GM18499 (cell line): Measurements from ENCODE around the gene TMEM97.
"Not testable (repeated sequence)": the region's sequence is repeated elsewhere in the genome, so short reads cannot be mapped to it uniquely, and the experiment has no call there.

Source experiments
- ATAC-seq: cut with Tn5 transposase; IDR thresholded peaks from one replicate; pipeline ENCODE4 v1.9.1; 2021; ENCODE audit warnings: moderate number of reproducible peaks; ENCODE audit not compliant: insufficient read depth, unreplicated experiment

The TMEM97 gene

DNA sequence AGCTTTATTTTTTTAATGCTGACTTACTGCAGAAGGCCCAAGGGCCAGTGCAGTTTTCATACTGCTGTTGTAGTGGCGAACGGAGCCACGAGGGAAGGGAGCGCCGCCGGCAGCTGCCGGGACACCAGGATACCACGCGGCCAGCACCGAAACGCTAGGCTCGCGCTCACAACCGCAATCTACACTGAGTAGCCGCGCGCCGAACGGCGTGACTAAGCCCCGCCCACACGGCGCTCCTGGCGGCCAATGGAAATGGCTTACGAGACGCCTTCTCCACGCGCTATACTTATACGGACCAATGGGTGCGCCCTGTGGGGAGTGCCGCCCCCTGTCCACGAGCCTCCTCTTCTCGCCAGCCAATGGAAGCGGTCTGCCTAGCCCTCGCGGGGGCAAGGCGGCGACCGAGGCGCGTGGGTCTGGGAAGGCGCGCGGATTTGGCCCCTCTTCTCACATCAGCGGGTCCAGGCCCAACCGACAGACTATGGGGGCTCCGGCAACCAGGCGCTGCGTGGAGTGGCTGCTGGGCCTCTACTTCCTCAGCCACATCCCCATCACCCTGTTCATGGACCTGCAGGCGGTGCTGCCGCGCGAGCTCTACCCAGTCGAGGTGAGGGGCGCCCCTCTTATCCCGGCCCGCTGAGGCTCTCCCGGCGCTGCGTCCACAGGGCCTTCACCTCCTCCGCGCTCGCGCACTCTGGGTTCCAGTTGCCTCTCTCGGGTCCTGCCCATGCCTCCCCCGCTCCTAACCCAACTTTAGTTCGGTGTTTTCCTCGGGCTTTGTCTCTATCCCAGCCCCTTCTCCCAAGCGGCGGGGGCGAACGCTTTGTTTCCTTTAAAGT lies at the start of gene TMEM97:
Gene TMEM97, plus strand, starts transcription at position 442 of the 839 bp plus-strand sequence. Its CDS starts 40 bp downstream, at position 482.
- ATAC-seq: peak; percentile 90

GRCh38 chr17:28270055-28270454 lies 48.9 kb upstream of the TMEM97 start:
- ATAC-seq: no peak

- no peak for ATAC-seq
These were observed 48.1 kb upstream of the TMEM97 start for GRCh38 chr17:28270926-28271325.

- no peak for ATAC-seq
These were observed 47.6 kb upstream of the TMEM97 start for GRCh38 chr17:28271431-28271830.

DNA sequence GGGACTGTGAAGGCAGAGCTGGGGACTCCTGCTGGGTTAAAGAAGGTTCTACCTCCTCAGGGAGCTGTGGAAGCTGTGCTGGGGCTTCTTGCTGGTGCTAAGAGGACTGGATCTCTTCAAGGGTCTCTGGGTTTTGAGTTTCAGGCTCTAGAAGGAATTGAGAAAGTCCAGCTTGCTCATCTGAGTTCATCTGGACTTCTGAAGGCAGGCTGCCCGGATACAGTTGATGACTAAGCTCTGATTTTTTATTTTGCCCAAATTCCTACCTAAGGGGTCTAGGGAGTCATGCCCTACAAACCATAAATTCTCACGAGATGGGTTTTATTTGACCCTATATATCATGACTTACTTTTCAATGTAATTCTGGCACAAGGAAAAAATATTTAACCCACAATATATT lies 46.8 kb upstream of the TMEM97 start:
- no peak for ATAC-seq

GRCh38 chr17:28273341-28273740 lies 45.7 kb upstream of the TMEM97 start:
- not testable (repeated sequence) for ATAC-seq

DNA sequence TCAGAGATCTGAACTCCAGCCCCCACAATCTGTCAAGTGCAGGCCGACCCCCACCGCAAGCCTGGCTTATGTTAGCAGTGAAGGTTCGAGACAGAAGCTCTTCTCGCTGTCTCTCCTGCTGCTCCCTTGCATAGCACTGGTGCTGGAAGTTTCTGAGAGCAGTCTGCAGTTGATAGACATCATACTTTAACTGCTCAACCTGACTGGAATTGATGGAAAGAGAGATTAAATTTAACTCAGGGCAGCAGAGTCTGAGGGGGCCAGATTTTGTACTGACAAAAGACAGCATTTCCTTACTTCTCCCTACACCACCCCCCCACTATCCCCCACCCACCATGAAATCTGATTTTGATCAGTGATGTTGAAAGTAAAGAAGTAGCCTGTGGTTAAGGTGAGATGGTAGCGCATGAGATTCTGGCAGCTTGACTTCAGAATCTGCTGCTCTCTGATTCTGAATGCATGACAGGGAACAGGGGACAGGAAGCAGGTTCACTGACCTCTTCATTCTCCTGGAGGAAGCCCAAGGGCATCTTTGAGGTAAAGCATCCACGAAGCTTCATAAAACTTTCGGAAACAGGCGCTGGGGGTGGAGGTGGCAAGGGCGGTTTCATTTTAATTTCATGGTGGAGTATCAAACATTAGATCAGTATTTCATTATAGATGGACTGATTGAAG lies 44.3 kb upstream of the TMEM97 start:
- ATAC-seq: no peak

- ATAC-seq: no peak
These were observed 43.0 kb upstream of the TMEM97 start for GRCh38 chr17:28276011-28276410.

- ATAC-seq: no peak
These were observed 39.6 kb upstream of the TMEM97 start for GRCh38 chr17:28279411-28279810.

- ATAC-seq: no peak
These were observed 38.2 kb upstream of the TMEM97 start for GRCh38 chr17:28280826-28281225.

DNA sequence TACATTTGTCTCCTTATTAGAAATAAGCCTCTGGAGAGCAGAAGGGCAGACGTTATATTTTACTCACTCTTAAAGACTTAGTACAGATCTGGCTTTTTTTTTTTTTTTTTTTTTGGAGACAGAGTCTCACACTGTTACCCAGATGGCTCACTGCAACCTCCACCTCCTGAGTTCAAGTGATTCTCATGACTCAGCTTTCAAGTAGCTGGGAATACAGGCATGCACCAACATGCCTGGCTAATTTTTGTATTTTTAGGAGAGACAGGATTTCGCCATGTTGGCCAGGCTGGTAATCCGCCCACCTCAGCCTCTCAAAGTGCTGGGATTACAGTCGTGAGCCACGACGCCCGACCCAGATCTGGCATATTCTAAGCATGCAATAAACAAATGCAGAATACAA lies 36.4 kb upstream of the TMEM97 start:
- no peak for ATAC-seq

DNA sequence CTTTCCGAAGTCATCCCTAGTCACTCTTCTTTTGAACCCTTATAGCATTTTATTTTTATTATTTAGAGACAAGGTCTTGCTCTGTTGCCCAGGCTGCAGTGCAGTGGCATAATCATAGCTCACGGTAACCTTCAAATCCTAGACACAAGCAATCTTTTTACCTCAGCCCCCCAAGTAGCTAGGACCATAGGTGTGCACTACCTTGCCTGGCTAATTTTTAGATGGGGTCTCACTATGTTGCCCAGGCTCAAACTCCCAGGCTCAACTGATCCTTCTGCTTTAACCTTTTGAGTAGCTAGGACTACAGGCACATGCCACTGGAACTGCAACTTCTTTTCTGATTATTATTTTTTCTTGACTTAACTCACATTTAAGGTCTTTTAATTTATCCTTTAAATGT lies 33.0 kb upstream of the TMEM97 start:
- no peak for ATAC-seq

DNA sequence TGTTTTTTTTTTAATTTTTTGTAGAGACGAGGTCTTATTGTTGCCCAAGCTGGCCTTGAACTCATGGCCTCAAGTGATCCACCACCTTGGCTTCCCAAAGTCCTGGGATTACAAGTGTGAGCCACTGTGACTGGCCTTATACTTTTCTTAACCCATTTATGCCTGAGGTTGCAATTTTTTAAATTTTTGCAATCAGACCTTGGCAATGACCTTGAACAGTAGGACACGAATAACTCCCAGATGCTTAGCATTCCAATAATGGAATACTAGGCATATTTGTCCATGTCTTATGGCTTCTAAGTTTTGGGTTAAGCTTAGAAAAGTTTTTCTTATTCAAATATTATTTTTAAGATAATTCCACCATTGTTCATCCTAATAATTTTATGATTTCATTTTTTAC lies 28.3 kb upstream of the TMEM97 start:
- ATAC-seq: no peak

DNA sequence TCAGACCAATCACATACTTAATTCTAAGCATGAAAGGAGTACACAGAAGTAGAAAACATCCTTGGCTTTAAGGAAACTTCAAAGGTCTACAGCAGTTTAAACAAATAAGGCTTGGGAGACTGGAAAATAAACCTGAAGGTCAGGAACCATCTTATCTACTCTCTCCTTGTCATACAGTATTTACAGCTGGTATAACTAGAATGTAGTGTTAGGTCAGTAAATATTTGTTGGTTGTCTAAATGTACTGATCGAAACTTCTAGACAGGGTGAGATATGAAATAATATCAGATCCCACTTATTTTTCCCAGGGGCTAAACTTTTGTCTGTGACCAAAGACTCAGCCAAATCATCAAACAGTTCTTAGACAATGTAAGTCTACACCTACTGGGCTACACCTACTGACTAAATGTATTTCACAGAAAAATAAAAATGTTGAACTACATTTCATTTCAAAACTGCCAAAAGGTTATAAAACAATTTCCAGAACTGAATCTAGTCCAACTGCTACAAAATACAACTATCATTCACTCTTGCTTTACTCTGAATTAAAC lies 27.1 kb upstream of the TMEM97 start:
- ATAC-seq: no peak

- ATAC-seq: not testable (repeated sequence)
These were observed 26.1 kb upstream of the TMEM97 start for GRCh38 chr17:28292878-28293277.

DNA sequence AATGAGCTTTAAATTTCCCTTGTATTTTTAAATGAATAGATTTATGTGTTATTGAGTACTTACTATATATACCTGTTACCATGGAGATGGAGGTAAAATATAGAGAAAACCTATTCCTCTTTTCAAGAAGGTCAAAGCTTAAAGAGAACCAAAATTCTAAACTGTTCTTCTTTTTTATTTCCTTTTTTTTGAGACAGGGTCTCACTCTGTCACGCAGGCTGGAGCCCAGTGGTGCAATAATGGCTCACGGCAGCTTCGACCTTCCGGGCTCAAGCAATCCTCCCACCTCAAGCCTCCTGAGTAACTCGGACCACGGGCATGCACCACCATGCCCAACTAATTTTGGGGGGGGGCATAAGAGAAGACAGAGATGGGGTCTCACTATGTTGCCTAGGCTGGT lies 25.0 kb upstream of the TMEM97 start:
- no peak for ATAC-seq

GRCh38 chr17:28295677-28296578 lies 23.1 kb upstream of the TMEM97 start:
- no peak for ATAC-seq

GRCh38 chr17:28298449-28298848 lies 20.6 kb upstream of the TMEM97 start:
- ATAC-seq: no peak

DNA sequence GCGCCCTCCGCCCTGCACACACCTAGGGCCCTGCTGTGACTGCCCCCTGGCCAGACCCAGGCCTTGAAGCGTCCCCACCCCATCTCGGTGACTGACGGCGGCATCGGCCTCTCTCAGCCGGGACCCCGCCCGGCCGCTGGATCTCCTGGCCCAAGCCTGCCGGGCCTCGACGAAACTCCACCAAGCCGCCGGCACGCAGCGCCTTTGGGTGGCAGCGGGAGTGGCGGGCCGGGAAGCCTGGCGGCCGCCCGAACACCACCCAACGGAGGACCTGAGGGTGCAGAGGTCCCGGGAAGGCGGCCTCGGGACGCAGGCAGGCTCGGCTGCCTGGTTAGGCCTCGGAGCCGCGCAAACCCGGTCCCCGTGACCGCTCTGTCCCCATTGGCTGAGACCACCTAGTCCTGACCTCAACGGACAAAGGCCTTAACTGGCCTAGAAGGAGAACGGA lies 12.0 kb upstream of the TMEM97 start:
- ATAC-seq: no peak

DNA sequence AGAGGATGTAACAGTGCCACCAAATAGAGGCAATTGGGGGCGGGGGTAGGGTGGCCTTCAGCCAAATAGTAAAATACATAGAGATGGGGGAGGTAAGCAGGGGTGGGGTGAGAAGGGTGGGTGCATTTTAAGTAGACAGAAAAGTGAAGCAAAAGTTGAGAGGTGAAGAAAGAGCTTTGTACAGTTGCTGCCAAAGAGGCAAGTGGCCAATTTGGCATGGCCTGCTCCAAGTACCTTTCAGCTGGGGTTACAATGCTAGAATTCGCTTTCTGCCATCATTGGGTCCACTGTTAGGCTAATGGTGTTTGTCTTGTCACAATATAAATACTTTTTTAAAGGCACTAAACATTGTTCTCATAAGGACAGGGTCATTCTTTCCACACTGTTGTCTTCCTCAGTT lies 5.2 kb upstream of the TMEM97 start:
- no peak for ATAC-seq
